GM20431 (cell line): Measurements from ENCODE around the gene WSCD1.

Experiments used
- in situ Hi-C: fragments of 300-500 bp; cut with MseI, MboI; formaldehyde crosslinking; loops from one replicate; pipeline ENCODE4 v1.15.0; 2020; ENCODE audit warnings: low sequenced_read_pairs; ENCODE audit not compliant: unreplicated experiment

WSCD1 gene

GRCh38 chr17:6082335-6082734 is 12.2 kb downstream of the WSCD1 start:
- in situ Hi-C loops: no loop called here

- in situ Hi-C loops: no loop called here
Observed at GRCh38 chr17:6084311-6085161, 14.4 kb downstream of the WSCD1 start.

- in situ Hi-C loops: no loop called here
Observed at GRCh38 chr17:6085812-6086211, 15.6 kb downstream of the WSCD1 start.

- in situ Hi-C loops: no loop called here
Observed at GRCh38 chr17:6086603-6087400, 16.6 kb downstream of the WSCD1 start.

- in situ Hi-C loops: no loop called here
Observed at GRCh38 chr17:6088141-6088540, 18.0 kb downstream of the WSCD1 start.

- in situ Hi-C loops: no loop called here
Observed at GRCh38 chr17:6090253-6090652, 20.1 kb downstream of the WSCD1 start.

GRCh38 chr17:6092182-6092902 is 22.2 kb downstream of the WSCD1 start:
- in situ Hi-C loops: no loop called here

- in situ Hi-C loops: no loop called here
Observed at GRCh38 chr17:6092903-6093468, 22.8 kb downstream of the WSCD1 start.

- in situ Hi-C loops: no loop called here
Observed at GRCh38 chr17:6094453-6094852, 24.3 kb downstream of the WSCD1 start.

GRCh38 chr17:6094926-6095325 is 24.7 kb downstream of the WSCD1 start:
- in situ Hi-C loops: no loop called here

GRCh38 chr17:6095501-6095900 is 25.3 kb downstream of the WSCD1 start:
- in situ Hi-C loops: no loop called here

- in situ Hi-C loops: no loop called here
Observed at GRCh38 chr17:6096201-6097004, 26.2 kb downstream of the WSCD1 start.

GRCh38 chr17:6097005-6097279 is 26.8 kb downstream of the WSCD1 start:
- in situ Hi-C loops: no loop called here

- in situ Hi-C loops: no loop called here
Observed at GRCh38 chr17:6098050-6098822, 28.1 kb downstream of the WSCD1 start.

GRCh38 chr17:6098823-6099180 is 28.6 kb downstream of the WSCD1 start:
- in situ Hi-C loops: no loop called here

- in situ Hi-C loops: no loop called here
Observed at GRCh38 chr17:6099492-6099891, 29.3 kb downstream of the WSCD1 start.

- in situ Hi-C loops: no loop called here
Observed at GRCh38 chr17:6100146-6100545, 30.0 kb downstream of the WSCD1 start.

GRCh38 chr17:6100891-6101500 is 30.8 kb downstream of the WSCD1 start:
- in situ Hi-C loops: no loop called here

GRCh38 chr17:6101706-6102105 is 31.5 kb downstream of the WSCD1 start:
- in situ Hi-C loops: no loop called here
